HEK293T (cell line): Measurements from ENCODE around the gene TIMP3.

Source experiments
- CTCF ChIA-PET: fragments of 350-600 bp; formaldehyde crosslinking; extraction: SDS; loops from one replicate; lab custom pipeline; 2021; ENCODE audit warnings: antibody characterized with exemption, inconsistent platforms; lab: Yijun Ruan, JAX
- POLR2A ChIA-PET: fragments of 350-600 bp; formaldehyde crosslinking; extraction: SDS; loops from one replicate; lab custom pipeline; 2020; ENCODE audit warnings: antibody characterized with exemption, inconsistent platforms; lab: Yijun Ruan, JAX
- DNase-seq: peaks from one replicate; pipeline ENCODE4 v3.0.0; 2012; ENCODE audit warnings: mixed read lengths; ENCODE audit errors: extremely low spot score
- ARNT ChIP-seq: fragments of 450-650 bp; IDR thresholded peaks from 2 replicates; pipeline ENCODE4 v1.6.1; 2017; ENCODE audit warnings: mild to moderate bottlenecking
- BHLHE40 ChIP-seq: fragments of 450-650 bp; IDR thresholded peaks from 2 replicates; pipeline ENCODE4 v1.6.1; 2016; ENCODE audit warnings: mild to moderate bottlenecking, moderate library complexity, borderline replicate concordance
- CTBP1 ChIP-seq: fragments of 450-650 bp; IDR thresholded peaks from 2 replicates; pipeline ENCODE4 v1.6.1; 2016; ENCODE audit warnings: borderline replicate concordance
- ELF4 ChIP-seq: fragments of 450-650 bp; IDR thresholded peaks from 2 replicates; pipeline ENCODE4 v1.6.1; 2017; ENCODE audit warnings: antibody characterized with exemption
- FOXA1 ChIP-seq: fragments of 450-650 bp; IDR thresholded peaks from 2 replicates; pipeline ENCODE4 v1.6.1; 2016; ENCODE audit warnings: mild to moderate bottlenecking
- FOXK2 ChIP-seq: fragments of 450-650 bp; IDR thresholded peaks from 2 replicates; pipeline ENCODE4 v1.6.1; 2016; ENCODE audit warnings: mild to moderate bottlenecking
- FOXM1 ChIP-seq: fragments of 450-650 bp; IDR thresholded peaks from 2 replicates; pipeline ENCODE4 v1.6.1; 2017; ENCODE audit warnings: mild to moderate bottlenecking, borderline replicate concordance
- HDGF ChIP-seq: fragments of 450-650 bp; IDR thresholded peaks from 2 replicates; pipeline ENCODE4 v1.6.1; 2017; ENCODE audit warnings: antibody characterized with exemption, borderline replicate concordance
- L3MBTL2 ChIP-seq: fragments of 450-650 bp; conservative IDR thresholded peaks from 2 replicates; pipeline ENCODE4 v1.6.1; 2016; ENCODE audit warnings: mild to moderate bottlenecking
- LEF1 ChIP-seq: fragments of 450-650 bp; IDR thresholded peaks from 2 replicates; pipeline ENCODE4 v1.6.1; 2017; ENCODE audit warnings: mild to moderate bottlenecking, borderline replicate concordance
- NFRKB ChIP-seq: fragments of 450-650 bp; IDR thresholded peaks from 2 replicates; pipeline ENCODE4 v1.6.1; 2016; ENCODE audit warnings: mild to moderate bottlenecking, moderate library complexity
- SP1 ChIP-seq: fragments of 450-650 bp; IDR thresholded peaks from 2 replicates; pipeline ENCODE4 v1.6.1; 2017
- SUZ12 ChIP-seq: fragments of 450-650 bp; IDR thresholded peaks from 2 replicates; pipeline ENCODE4 v1.6.1; 2016; ENCODE audit warnings: mild to moderate bottlenecking
- TARDBP ChIP-seq: fragments of 450-650 bp; IDR thresholded peaks from 2 replicates; pipeline ENCODE4 v1.6.1; 2016
- ZNF384 ChIP-seq: fragments of 450-650 bp; IDR thresholded peaks from 2 replicates; pipeline ENCODE4 v1.6.1; 2016
- TF ChIP-seq, protein P1 (sequence below): fragments of 450-650 bp; IDR thresholded peaks from 2 replicates; pipeline ENCODE4 v1.6.1; 2016

The TIMP3 gene

DNA sequence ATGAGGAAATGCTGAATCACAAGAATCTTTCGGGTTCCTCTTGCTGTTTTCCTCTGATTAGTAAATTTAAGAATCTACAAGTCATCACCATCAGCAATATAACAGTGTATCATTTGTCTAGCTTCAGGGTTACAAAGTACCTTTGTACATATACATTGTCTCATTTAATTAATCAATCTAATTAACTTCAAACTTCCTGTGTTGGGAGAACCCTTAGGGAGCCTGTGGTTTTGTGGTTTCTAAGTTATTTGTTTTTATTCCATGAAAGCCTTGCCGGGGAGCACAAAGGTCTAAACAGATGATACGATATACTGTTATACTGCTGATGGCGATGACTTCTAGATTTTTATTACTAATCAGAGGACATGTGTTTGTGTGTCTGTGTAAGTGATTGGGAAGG, 41.0 kb downstream of the TIMP3 start:
- no peak for DNase-seq
- POLR2A ChIA-PET, result no interaction called here
- CTCF ChIA-PET, result interaction anchor here (0.6 kb wide), 1 partner anchor 163 kb away, joined by 5 read pairs; no protein-coding TSS in a partner anchor
- no peak for TF ChIP-seq L3MBTL2
- TF ChIP-seq LEF1, result no peak
- TF ChIP-seq FOXM1, result no peak
- no peak for TF ChIP-seq SP1
- no peak for TF ChIP-seq SUZ12
- TF ChIP-seq ZNF384, result no peak
- no peak for TF ChIP-seq FOXA1
- TF ChIP-seq TARDBP, result no peak
- TF ChIP-seq ARNT, result no peak
- no peak for TF ChIP-seq NFRKB
- no peak for TF ChIP-seq HDGF
- no peak for TF ChIP-seq FOXK2

DNA sequence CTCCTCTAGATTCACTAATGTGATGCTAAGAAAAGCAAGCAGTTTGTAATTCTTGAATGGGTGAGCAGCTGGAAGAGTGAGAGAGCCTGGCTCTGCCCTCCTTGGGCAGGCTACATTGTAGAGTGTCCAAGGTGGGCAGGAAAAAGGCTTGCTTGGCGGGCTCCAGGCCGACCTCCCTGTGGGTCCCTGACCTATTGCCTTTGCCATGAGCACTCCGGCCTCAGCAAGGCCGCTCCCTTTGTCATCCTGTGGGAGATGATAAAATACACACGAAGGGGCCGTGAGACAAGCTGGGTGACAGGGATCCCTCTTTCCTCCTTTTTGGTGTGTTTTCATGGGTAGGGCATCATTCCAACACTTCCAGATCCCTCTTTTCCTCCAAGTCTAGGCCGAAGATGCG, 41.8 kb downstream of the TIMP3 start:
- ChIA-PET CTCF (no interaction called here), POLR2A (no interaction called here)
- TF ChIP-seq TARDBP (no peak), CTBP1 (no peak), SUZ12 (no peak), NFRKB (no peak), HDGF (no peak)
- DNase-seq, result no peak

DNA sequence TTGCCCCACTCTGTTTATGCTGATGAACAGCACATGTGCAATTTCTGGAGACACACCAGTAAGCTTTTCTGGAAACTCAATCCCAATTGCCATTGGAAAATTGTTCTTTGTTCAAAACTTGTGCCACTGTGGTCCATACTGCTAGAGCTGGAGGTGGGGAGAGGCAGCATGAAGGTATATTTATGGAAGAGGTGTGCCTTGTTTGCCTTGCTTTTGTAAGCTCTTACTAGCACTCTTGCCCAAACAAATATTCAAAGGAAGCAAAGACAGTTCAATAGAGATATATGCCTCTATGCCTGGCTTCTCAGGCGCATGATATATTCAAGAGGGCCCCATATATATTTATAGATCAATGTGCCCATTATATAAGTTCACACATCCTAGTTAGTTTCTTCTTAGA, 42.7 kb downstream of the TIMP3 start:
- no peak for TF ChIP-seq SUZ12
- TF ChIP-seq TARDBP, result no peak
- no peak for TF ChIP-seq NFRKB
- TF ChIP-seq SP1, result no peak
- TF ChIP-seq CTBP1, result no peak
- TF ChIP-seq BHLHE40, result no peak
- TF ChIP-seq, protein P1, sequence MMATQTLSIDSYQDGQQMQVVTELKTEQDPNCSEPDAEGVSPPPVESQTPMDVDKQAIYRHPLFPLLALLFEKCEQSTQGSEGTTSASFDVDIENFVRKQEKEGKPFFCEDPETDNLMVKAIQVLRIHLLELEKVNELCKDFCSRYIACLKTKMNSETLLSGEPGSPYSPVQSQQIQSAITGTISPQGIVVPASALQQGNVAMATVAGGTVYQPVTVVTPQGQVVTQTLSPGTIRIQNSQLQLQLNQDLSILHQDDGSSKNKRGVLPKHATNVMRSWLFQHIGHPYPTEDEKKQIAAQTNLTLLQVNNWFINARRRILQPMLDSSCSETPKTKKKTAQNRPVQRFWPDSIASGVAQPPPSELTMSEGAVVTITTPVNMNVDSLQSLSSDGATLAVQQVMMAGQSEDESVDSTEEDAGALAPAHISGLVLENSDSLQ, result no peak
- TF ChIP-seq FOXA1, result no peak
- TF ChIP-seq FOXM1, result no peak
- no peak for TF ChIP-seq ZNF384
- TF ChIP-seq ELF4, result no peak
- TF ChIP-seq LEF1, result no peak
- no peak for TF ChIP-seq HDGF
- no peak for TF ChIP-seq L3MBTL2
- ChIA-PET CTCF (no interaction called here), POLR2A (no interaction called here)
- DNase-seq, result no peak

DNA sequence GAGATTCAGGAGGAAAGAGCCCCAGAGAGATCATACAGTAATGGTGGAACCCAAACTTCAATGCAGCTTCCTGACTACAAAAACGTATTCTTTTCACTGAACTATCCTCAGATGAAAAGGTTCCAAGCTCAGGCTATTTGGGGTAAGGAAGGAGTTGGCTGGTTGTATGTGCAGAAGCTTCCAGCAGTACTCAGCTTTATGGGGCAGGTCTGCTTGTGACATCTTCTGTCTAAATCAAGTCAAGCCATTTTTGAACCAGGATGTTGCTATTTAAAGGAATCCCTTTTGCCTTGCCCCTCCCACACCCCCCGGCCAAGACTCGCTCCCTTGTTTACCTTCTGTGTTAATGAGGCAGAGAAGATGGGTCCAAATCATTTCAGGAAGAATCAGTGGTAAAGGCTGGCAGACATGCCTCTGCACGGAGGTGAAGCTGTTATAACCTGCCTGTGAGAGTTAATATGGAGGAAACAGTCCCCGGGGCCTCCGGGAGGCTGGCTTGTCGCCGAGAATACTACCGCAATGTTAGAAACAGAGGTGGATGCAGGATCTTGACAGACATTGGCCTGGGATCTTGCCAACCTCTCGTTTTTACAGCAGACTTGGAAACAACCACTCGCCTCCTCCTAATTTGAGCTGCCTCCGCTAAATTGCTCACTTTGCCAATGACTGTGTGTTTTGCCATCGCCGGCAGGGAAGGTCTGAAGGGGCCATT, 45.4 kb downstream of the TIMP3 start:
- CTCF ChIA-PET, result no interaction called here
- POLR2A ChIA-PET, result no interaction called here
- TF ChIP-seq FOXA1 (no peak), SUZ12 (no peak), TARDBP (no peak), HDGF (no peak), BHLHE40 (no peak)
- no peak for DNase-seq

DNA sequence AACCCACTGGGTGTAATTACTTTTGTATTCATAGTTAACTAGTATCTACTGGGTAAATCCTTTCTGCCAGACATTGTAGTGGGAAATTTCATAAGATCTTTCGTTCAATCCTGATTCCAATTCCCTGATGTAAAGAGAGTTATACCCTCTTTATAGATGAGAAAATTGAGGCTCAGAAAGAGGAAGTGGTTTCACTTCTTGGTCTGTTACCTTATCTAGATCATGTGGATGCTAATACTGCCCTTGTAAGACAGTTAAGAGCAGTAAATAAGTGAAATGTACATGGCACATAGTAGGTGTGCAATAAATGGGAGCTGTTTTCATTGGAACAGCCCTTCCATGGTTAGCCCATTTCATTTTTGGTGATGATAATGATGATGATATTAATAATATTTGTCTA, 46.7 kb downstream of the TIMP3 start:
- POLR2A ChIA-PET, result no interaction called here
- DNase-seq, result no peak
- no peak for TF ChIP-seq ELF4
- TF ChIP-seq TARDBP, result no peak
- CTCF ChIA-PET, result interaction anchor here (0.6 kb wide), 1 partner anchor 226 kb away, joined by 5 read pairs; no protein-coding TSS in a partner anchor

DNA sequence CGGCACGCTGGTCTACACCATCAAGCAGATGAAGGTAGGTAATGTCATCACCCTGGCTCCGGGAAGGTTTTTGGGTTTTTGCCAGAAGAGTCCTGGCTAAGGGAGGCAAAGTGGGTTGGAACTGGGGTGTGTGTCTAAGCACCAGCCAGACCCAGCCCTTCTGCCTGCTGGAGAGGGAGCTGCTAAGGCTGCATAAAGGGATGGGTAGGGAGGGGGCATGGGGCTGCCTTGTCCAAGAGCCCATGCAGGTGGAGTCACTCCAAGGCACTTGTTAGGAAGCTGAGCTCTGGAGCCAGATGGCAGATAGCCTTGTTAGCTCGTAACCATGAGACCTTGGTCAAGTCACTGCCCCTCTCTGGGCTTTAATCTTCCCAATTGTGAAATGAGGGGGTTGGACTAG, 48.0 kb downstream of the TIMP3 start:
- ChIA-PET POLR2A (no interaction called here), CTCF (no interaction called here)
- no peak for TF ChIP-seq FOXK2
- TF ChIP-seq LEF1, result no peak
- no peak for TF ChIP-seq NFRKB
- TF ChIP-seq, protein P1, result no peak
- no peak for TF ChIP-seq ELF4
- TF ChIP-seq CTBP1, result no peak
- TF ChIP-seq ARNT, result no peak
- no peak for TF ChIP-seq HDGF
- no peak for TF ChIP-seq TARDBP
- no peak for TF ChIP-seq FOXM1
- no peak for TF ChIP-seq BHLHE40
- TF ChIP-seq FOXA1, result no peak
- TF ChIP-seq SUZ12, result no peak
- TF ChIP-seq SP1, result no peak
- TF ChIP-seq L3MBTL2, result no peak
- DNase-seq, result no peak

DNA sequence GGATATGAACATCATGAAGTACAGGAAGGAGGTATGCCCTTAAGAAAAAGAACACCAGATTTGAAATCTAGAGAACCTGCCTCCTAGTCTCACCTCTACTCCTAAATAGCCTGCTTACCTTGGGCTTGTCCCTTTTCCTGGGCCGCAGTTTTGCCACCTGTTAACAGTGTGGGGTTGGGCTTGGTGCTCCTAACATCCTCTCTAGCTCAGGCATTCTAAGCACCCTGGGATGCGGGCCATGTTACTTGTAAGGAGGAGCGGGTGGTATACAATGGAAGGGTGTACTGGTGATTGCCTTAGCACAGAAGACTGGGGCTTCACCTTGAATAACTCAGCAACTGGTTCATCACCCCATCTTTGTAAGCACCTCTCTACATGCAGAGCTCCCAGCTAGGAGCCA, 48.7 kb downstream of the TIMP3 start:
- DNase-seq, result no peak
- POLR2A ChIA-PET, result no interaction called here
- TF ChIP-seq FOXK2 (no peak), BHLHE40 (no peak), HDGF (no peak), L3MBTL2 (no peak), ARNT (no peak), NFRKB (no peak), FOXA1 (no peak), CTBP1 (no peak)
- TF ChIP-seq, protein P1, result no peak
- CTCF ChIA-PET, result no interaction called here
